HCT116 (cell line): Measurements from ENCODE around the gene TRAPPC14. TPM values are rescaled to one million over a fixed set of nuclear protein-coding genes. Genes with fewer than 3 reads are reported as not detected.

Source experiments
- ATAC-seq: fragments of 200-7000 bp; cut with Tn5 transposase; 2 replicates; pipeline ENCODE4 v1.9.1; 2020; ENCODE audit warnings: mild to moderate bottlenecking, moderate library complexity
- BruUV-seq: library from RNA; stranded (reverse); fragments of 400-500 nt; replicated peaks from 2 replicates; lab custom pipeline; 2021; lab: Mats Ljungman, UMichigan
- CTCF ChIA-PET: fragments of 300-600 bp; sonication (Branson Sonifier 250); formaldehyde crosslinking; loops from one replicate; lab custom pipeline; 2021; ENCODE audit warnings: antibody characterized with exemption; lab: Charles Lee
- POLR2A ChIA-PET: fragments of 300-600, 350-600 bp; sonication (Branson Sonifier 250); formaldehyde crosslinking; loops from one replicate; lab custom pipeline; 2021; ENCODE audit warnings: antibody characterized with exemption; lab: Charles Lee
- RAD21 ChIA-PET, 2 experiments: fragments of 300-600 bp; sonication (Branson Sonifier 250); formaldehyde crosslinking; loops; one replicate each; lab custom pipeline; 2023; ENCODE audit warnings: low total read pairs in 2 of 2; ENCODE audit not compliant: uncharacterized antibody in 2 of 2, unreplicated experiment in 2 of 2, low non-redundant PET in 1 of 2; lab: Charles Lee
- DNase-seq: peaks from one replicate; pipeline ENCODE4 v3.0.0-alpha.2; 2010; ENCODE audit warnings: low read depth, low spot score
- H2AFZ ChIP-seq: fragments of 200-600 bp; shearing (Covaris generic), sonication (generic); 2 replicates; pipeline ENCODE4 v1.6.1; 2017; ENCODE audit warnings: low read depth, mixed run types, mixed read lengths, antibody characterized with exemption, low read length; ENCODE audit not compliant: poor library complexity, severe bottlenecking
- H3K27ac ChIP-seq: 2 replicates; pipeline ENCODE4 v1.5.1; 2012; ENCODE audit warnings: low read depth, low read length
- H3K27me3 ChIP-seq: fragments of 200-600 bp; sonication (generic); 2 replicates; pipeline ENCODE4 v1.6.1; 2016; ENCODE audit warnings: mixed run types, low read length, mixed read lengths; ENCODE audit not compliant: insufficient read depth
- H3K36me3 ChIP-seq, 2 experiments: fragments of 200-500 bp in 1 of 2; fragments of 200-600 bp in 1 of 2; sonication (Bioruptor generic) in 1 of 2; sonication (generic) in 1 of 2; 2 replicates each; pipeline versions ENCODE4 v1.5.1 to v1.6.1; 2014 to 2016; ENCODE audit warnings: low read length in 2 of 2, inconsistent platforms in 1 of 2, mixed read lengths in 1 of 2, mixed run types in 1 of 2; ENCODE audit not compliant: insufficient read depth in 2 of 2, control insufficient read depth in 1 of 2
- H3K4me1 ChIP-seq, 2 experiments: fragments of 200-600 bp in 1 of 2; sonication (generic) in 1 of 2; 2 replicates each; pipeline versions ENCODE4 v1.5.1 to v1.6.1; 2012 to 2017; ENCODE audit warnings: low read length in 2 of 2, inconsistent platforms in 1 of 2, mild to moderate bottlenecking in 1 of 2, mixed read lengths in 1 of 2, mixed run types in 1 of 2, moderate library complexity in 1 of 2; ENCODE audit not compliant: insufficient read depth in 2 of 2, control insufficient read depth in 1 of 2
- H3K4me2 ChIP-seq: fragments of 200-600 bp; sonication (generic); 2 replicates; pipeline ENCODE4 v1.6.1; 2017; ENCODE audit warnings: mixed run types, low read length, mixed read lengths
- H3K4me3 ChIP-seq, 2 experiments: fragments of 200-600 bp in 1 of 2; sonication (generic) in 1 of 2; replicated peaks in 1 of 2; 2 replicates each; pipeline ENCODE4 v1.5.1; 2011 to 2016; ENCODE audit warnings: low read length in 2 of 2, control low read depth in 1 of 2, low read depth in 1 of 2, mild to moderate bottlenecking in 1 of 2, mixed read lengths in 1 of 2, mixed run types in 1 of 2
- H3K79me2 ChIP-seq: fragments of 200-600 bp; sonication (generic); 2 replicates; pipeline ENCODE4 v1.6.1; 2017; ENCODE audit warnings: mild to moderate bottlenecking, mixed run types, low read length, moderate library complexity, mixed read lengths; ENCODE audit not compliant: insufficient read depth
- H3K9ac ChIP-seq: fragments of 200-600 bp; sonication (generic); 2 replicates; pipeline ENCODE4 v1.6.1; 2016; ENCODE audit warnings: low read length, mixed read lengths
- H3K9me2 ChIP-seq: fragments of 200-600 bp; sonication (generic), shearing (Covaris generic); 2 replicates; pipeline ENCODE4 v1.6.1; 2017; ENCODE audit warnings: mixed run types, mild to moderate bottlenecking, moderate library complexity; ENCODE audit not compliant: insufficient read depth
- H3K9me3 ChIP-seq, 2 experiments: fragments of 200-500 bp in 1 of 2; fragments of 200-600 bp in 1 of 2; sonication (Bioruptor generic) in 1 of 2; sonication (generic) in 1 of 2; 2 replicates each; pipeline ENCODE4 v1.6.1; 2014 to 2017; ENCODE audit warnings: low read length in 2 of 2, mixed read lengths in 2 of 2, inconsistent platforms in 1 of 2, low read depth in 1 of 2, mild to moderate bottlenecking in 1 of 2, mixed run types in 1 of 2, moderate library complexity in 1 of 2; ENCODE audit not compliant: control insufficient read depth in 1 of 2, insufficient read depth in 1 of 2
- H4K20me1 ChIP-seq: fragments of 200-600 bp; sonication (generic), shearing (Covaris generic); 2 replicates; pipeline ENCODE4 v1.6.1; 2017; ENCODE audit warnings: mixed run types, mild to moderate bottlenecking, moderate library complexity; ENCODE audit not compliant: insufficient read depth
- ATF3 ChIP-seq: IDR thresholded peaks from 2 replicates; pipeline ENCODE4 v1.6.1; 2012
- CBX3 ChIP-seq: IDR thresholded peaks from 2 replicates; pipeline ENCODE4 v1.6.1; 2012; ENCODE audit warnings: low read depth
- CEBPB ChIP-seq: IDR thresholded peaks from 2 replicates; pipeline ENCODE4 v1.6.1; 2012; ENCODE audit warnings: low read depth
- CTCF ChIP-seq, 3 experiments: fragments of 200-600 bp in 1 of 3; sonication (generic) in 1 of 3; IDR thresholded peaks in 2 of 3; conservative IDR thresholded peaks in 1 of 3; 2 replicates each; pipeline ENCODE4 v1.5.1; 2012 to 2017; ENCODE audit warnings: low read depth in 2 of 3, low read length in 2 of 3, antibody characterized with exemption in 1 of 3, borderline replicate concordance in 1 of 3, control low read depth in 1 of 3, mild to moderate bottlenecking in 1 of 3, mixed read lengths in 1 of 3, mixed run types in 1 of 3, moderate library complexity in 1 of 3; ENCODE audit not compliant: insufficient read depth in 1 of 3
- EGR1 ChIP-seq: IDR thresholded peaks from 2 replicates; pipeline ENCODE4 v1.6.1; 2012; ENCODE audit warnings: low read depth
- EZH2 ChIP-seq: fragments of 200-600 bp; sonication (generic); IDR thresholded peaks from 2 replicates; pipeline ENCODE4 v1.6.1; 2017; ENCODE audit warnings: antibody characterized with exemption, mixed run types
- EZH2phosphoT487 ChIP-seq: fragments of 200-600 bp; IDR thresholded peaks from 2 replicates; pipeline ENCODE4 v1.6.1; 2018; ENCODE audit warnings: antibody characterized with exemption, borderline replicate concordance
- FOSL1 ChIP-seq: IDR thresholded peaks from 2 replicates; pipeline ENCODE4 v1.6.1; 2012; ENCODE audit warnings: low read depth
- JUND ChIP-seq: IDR thresholded peaks from 2 replicates; pipeline ENCODE4 v1.6.1; 2012
- POLR2A ChIP-seq: IDR thresholded peaks from 2 replicates; pipeline ENCODE4 v1.7.0; 2011; ENCODE audit warnings: borderline replicate concordance; ENCODE audit not compliant: insufficient read depth, insufficient read length; ENCODE audit errors: extremely low read depth
- POLR2AphosphoS5 ChIP-seq: IDR thresholded peaks from 2 replicates; pipeline ENCODE4 v1.6.1; 2011; ENCODE audit warnings: mild to moderate bottlenecking, low read depth, low read length, moderate library complexity
- REST ChIP-seq: IDR thresholded peaks from 2 replicates; pipeline ENCODE4 v1.6.1; 2012; ENCODE audit warnings: low read depth
- SIN3A ChIP-seq: IDR thresholded peaks from 2 replicates; pipeline ENCODE4 v1.6.1; 2012; ENCODE audit warnings: low read depth
- SP1 ChIP-seq: IDR thresholded peaks from 2 replicates; pipeline ENCODE4 v1.6.1; 2012; ENCODE audit warnings: low read depth
- SRF ChIP-seq: IDR thresholded peaks from 2 replicates; pipeline ENCODE4 v1.6.1; 2012; ENCODE audit warnings: low read depth
- TCF7L2 ChIP-seq: IDR thresholded peaks from 2 replicates; pipeline ENCODE4 v1.7.0; 2011; ENCODE audit warnings: borderline replicate concordance, inconsistent platforms; ENCODE audit not compliant: insufficient read depth, insufficient read length; ENCODE audit errors: extremely low read depth
- YY1 ChIP-seq: IDR thresholded peaks from 2 replicates; pipeline ENCODE4 v1.6.1; 2011; ENCODE audit warnings: low read length, low read depth, moderate library complexity, mild to moderate bottlenecking; ENCODE audit not compliant: insufficient replicate concordance; ENCODE audit errors: extremely low read depth
- ZNF274 ChIP-seq: fragments of 200-500 bp; sonication (Bioruptor generic); IDR thresholded peaks from 2 replicates; pipeline ENCODE4 v1.6.1; 2014; ENCODE audit warnings: mild to moderate bottlenecking, low read depth, low read length, inconsistent platforms
- intact Hi-C: fragments of 100-400 bp; cut with micrococcal nuclease; formaldehyde crosslinking; loops from 2 replicates; pipeline ENCODE4 v1.10.0; 2022
- total RNA-seq: library from RNA; stranded (reverse); gene quantifications from one replicate; pipeline ENCODE4 v1.2.1, GENCODE V29; 2021; ENCODE audit not compliant: unreplicated experiment
- TF ChIP-seq, protein P1 (sequence below): IDR thresholded peaks from 2 replicates; pipeline ENCODE4 v1.6.1; 2011; ENCODE audit warnings: mild to moderate bottlenecking, low read length, moderate library complexity; ENCODE audit not compliant: insufficient replicate concordance; ENCODE audit errors: extremely low read depth

The TRAPPC14 gene
- total RNA-seq, 1 experiment from 2014 or later, result 23.2 TPM

GRCh38 chr7:100126239-100126930, 32.1 kb downstream of the TRAPPC14 start:
- H3K27ac ChIP-seq, result peak overlapping the region; percentile 98
- H3K9me2 ChIP-seq, result no peaks in the 10 kb centered on the region
- ChIA-PET RAD21 (no interaction called here), CTCF (interaction anchor here (1.0 kb wide), 1 partner anchor 44 kb away, joined by 3 read pairs; no protein-coding TSS in a partner anchor), POLR2A (interaction anchor here (1.0 to 3.0 kb wide), 2 partner anchors 22 to 25 kb away, joined by 3 to 16 read pairs; partner anchors contain the start of genes AP4M1, LAMTOR4 and MCM7)
- DNase-seq (no peak), ATAC-seq (peak; percentile 35)
- BruUV-seq, result TSS peak; percentile 80
- H3K9ac ChIP-seq, result peak overlapping the region; percentile 98
- H2AFZ ChIP-seq, result no peak overlapping the region
- H3K9me3 ChIP-seq, result no peaks in the 10 kb centered on the region
- H3K4me2 ChIP-seq, result peak overlapping the region; percentile 84
- no peaks in the 10 kb centered on the region for H3K36me3 ChIP-seq
- intact Hi-C loops, result no loop called here
- H3K4me1 ChIP-seq, result peaks cover 37 to 54% of the 10 kb centered on the region in 2 experiments
- H3K79me2 ChIP-seq, result peaks cover 9% of the 10 kb centered on the region; the same call in 1 of the 2 replicates
- H4K20me1 ChIP-seq, result no peaks in the 10 kb centered on the region
- H3K27me3 ChIP-seq, result no peaks in the 10 kb centered on the region
- peak overlapping the region; percentile 78 to 87 for H3K4me3 ChIP-seq
- no peak for TF ChIP-seq SIN3A
- TF ChIP-seq TCF7L2, result no peak
- no peak for TF ChIP-seq YY1
- TF ChIP-seq JUND, result no peak
- TF ChIP-seq SP1, result no peak
- TF ChIP-seq, protein P1, sequence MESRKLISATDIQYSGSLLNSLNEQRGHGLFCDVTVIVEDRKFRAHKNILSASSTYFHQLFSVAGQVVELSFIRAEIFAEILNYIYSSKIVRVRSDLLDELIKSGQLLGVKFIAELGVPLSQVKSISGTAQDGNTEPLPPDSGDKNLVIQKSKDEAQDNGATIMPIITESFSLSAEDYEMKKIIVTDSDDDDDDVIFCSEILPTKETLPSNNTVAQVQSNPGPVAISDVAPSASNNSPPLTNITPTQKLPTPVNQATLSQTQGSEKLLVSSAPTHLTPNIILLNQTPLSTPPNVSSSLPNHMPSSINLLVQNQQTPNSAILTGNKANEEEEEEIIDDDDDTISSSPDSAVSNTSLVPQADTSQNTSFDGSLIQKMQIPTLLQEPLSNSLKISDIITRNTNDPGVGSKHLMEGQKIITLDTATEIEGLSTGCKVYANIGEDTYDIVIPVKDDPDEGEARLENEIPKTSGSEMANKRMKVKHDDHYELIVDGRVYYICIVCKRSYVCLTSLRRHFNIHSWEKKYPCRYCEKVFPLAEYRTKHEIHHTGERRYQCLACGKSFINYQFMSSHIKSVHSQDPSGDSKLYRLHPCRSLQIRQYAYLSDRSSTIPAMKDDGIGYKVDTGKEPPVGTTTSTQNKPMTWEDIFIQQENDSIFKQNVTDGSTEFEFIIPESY, result no peak
- TF ChIP-seq ZNF274, result no peak
- TF ChIP-seq FOSL1, result no peak
- TF ChIP-seq ATF3, result no peak
- no peak for TF ChIP-seq EGR1
- TF ChIP-seq EZH2, result no peak
- no peak for TF ChIP-seq CTCF (IDR thresholded peaks at IDR 0.05 in 2 of 3, conservative IDR thresholded peaks at IDR 0.05 in 1 of 3; ENCODE audit: borderline replicate concordance in 1 of 3, insufficient read depth in 1 of 3, low read depth in 2 of 3, low read length in 2 of 3)
- no peak for TF ChIP-seq REST
- TF ChIP-seq CEBPB, result no peak
- no peak for TF ChIP-seq EZH2phosphoT487
- no peak for TF ChIP-seq CBX3
- TF ChIP-seq SRF, result no peak
- TF ChIP-seq POLR2AphosphoS5, result no peak
- no peak for TF ChIP-seq POLR2A
